Osteoblast (primary cell): ENCODE results near the gene TM4SF1. TPM values are rescaled to one million over a fixed set of nuclear protein-coding genes. Genes with fewer than 3 reads are reported as not detected.
"Not testable (repeated sequence)": the region's sequence is repeated elsewhere in the genome, so short reads cannot be mapped to it uniquely, and the experiment has no call there.

Experiments used
- DNase-seq: peaks from one replicate; pipeline ENCODE4 v3.0.0; 2011; ENCODE audit warnings: low spot score, mixed read lengths; ENCODE audit not compliant: insufficient read length; ENCODE audit errors: missing footprints
- H2AFZ ChIP-seq: 2 replicates; pipeline ENCODE4 v1.6.0; 2011; ENCODE audit warnings: mild to moderate bottlenecking, low read length
- H3K27ac ChIP-seq: 2 replicates; pipeline ENCODE4 v1.5.1; 2011; ENCODE audit warnings: mild to moderate bottlenecking, low read depth, low read length, moderate library complexity
- H3K27me3 ChIP-seq: 2 replicates; pipeline ENCODE4 v1.6.0; 2012; ENCODE audit warnings: mild to moderate bottlenecking, control low read depth, inconsistent platforms, low read length, moderate library complexity; ENCODE audit not compliant: insufficient read depth
- H3K36me3 ChIP-seq: 2 replicates; pipeline ENCODE4 v1.5.1; 2011; ENCODE audit warnings: mild to moderate bottlenecking, low read length, control low read depth, moderate library complexity; ENCODE audit not compliant: insufficient read depth
- H3K4me1 ChIP-seq: 2 replicates; pipeline ENCODE4 v1.5.1; 2011; ENCODE audit warnings: mild to moderate bottlenecking, low read length, control low read depth, moderate library complexity; ENCODE audit not compliant: insufficient read depth
- H3K4me2 ChIP-seq: 2 replicates; pipeline ENCODE4 v1.6.0; 2011; ENCODE audit warnings: mild to moderate bottlenecking, low read length; ENCODE audit not compliant: insufficient read depth
- H3K4me3 ChIP-seq: fragments of 200-600 bp; sonication (generic); 3 replicates; pipeline ENCODE4 v1.5.1; 2012; ENCODE audit warnings: mild to moderate bottlenecking, low read length, inconsistent platforms; ENCODE audit not compliant: insufficient read depth
- H3K79me2 ChIP-seq: 2 replicates; pipeline ENCODE4 v1.6.0; 2012; ENCODE audit warnings: mild to moderate bottlenecking, low read length, control low read depth, inconsistent platforms; ENCODE audit not compliant: insufficient read depth
- H3K9me3 ChIP-seq: 2 replicates; pipeline ENCODE4 v1.5.1; 2011; ENCODE audit warnings: low read depth, low read length, control low read depth
- H4K20me1 ChIP-seq: 2 replicates; pipeline ENCODE4 v1.6.0; 2012; ENCODE audit warnings: mild to moderate bottlenecking, low read length, control low read depth; ENCODE audit not compliant: insufficient read depth
- CTCF ChIP-seq: IDR thresholded peaks from 2 replicates; pipeline ENCODE4 v1.5.1; 2011; ENCODE audit warnings: mild to moderate bottlenecking, low read depth, low read length, moderate library complexity; ENCODE audit errors: extremely low read depth
- total RNA-seq: library from RNA; depleted of rRNA; stranded (reverse); fragments of >200 nt; gene quantifications from 2 replicates; pipeline ENCODE4 v1.2.3, GENCODE V29; 2012

The TM4SF1 gene
- total RNA-seq, 1 donor, result 210 TPM

- Histone ChIP-seq H4K20me1 (no peaks in the 10 kb centered on the region), H3K4me2 (peak overlapping the region; percentile 69), H3K79me2 (no peaks in the 10 kb centered on the region), H3K9me3 (no peaks in the 10 kb centered on the region), H3K4me1 (peaks cover 38% of the 10 kb centered on the region), H3K27ac (peak overlapping the region; percentile 82), H3K27me3 (no peaks in the 10 kb centered on the region), H3K4me3 (peak overlapping the region; percentile 5), H3K36me3 (no peaks in the 10 kb centered on the region), H2AFZ (no peak overlapping the region)
- DNase-seq, result peak; percentile 64
- no peak for TF ChIP-seq CTCF
Measured at GRCh38 chr3:149339931-149340309, 37.5 kb downstream of the TM4SF1 start.

GRCh38 chr3:149337486-149337885 lies 40.0 kb downstream of the TM4SF1 start:
- peaks cover 43% of the 10 kb centered on the region for H3K4me1 ChIP-seq
- not testable (repeated sequence) for H3K9me3 ChIP-seq, H3K36me3 ChIP-seq, H3K27ac ChIP-seq, DNase-seq, H2AFZ ChIP-seq, H3K79me2 ChIP-seq, H3K4me3 ChIP-seq, H3K4me2 ChIP-seq, H3K27me3 ChIP-seq, H4K20me1 ChIP-seq

- H3K27me3 ChIP-seq, result no peaks in the 10 kb centered on the region
- H3K36me3 ChIP-seq, result no peaks in the 10 kb centered on the region
- H3K4me2 ChIP-seq, result no peak overlapping the region
- no peak overlapping the region for H3K4me3 ChIP-seq
- no peaks in the 10 kb centered on the region for H4K20me1 ChIP-seq
- no peaks in the 10 kb centered on the region for H3K79me2 ChIP-seq
- H3K9me3 ChIP-seq, result no peaks in the 10 kb centered on the region
- no peak overlapping the region for H3K27ac ChIP-seq
- peaks cover 42% of the 10 kb centered on the region for H3K4me1 ChIP-seq
- TF ChIP-seq CTCF, result no peak
- H2AFZ ChIP-seq, result peak overlapping the region; percentile 17
- DNase-seq, result no peak
Measured at GRCh38 chr3:149336925-149337324, 40.5 kb downstream of the TM4SF1 start.

- Histone ChIP-seq H3K4me2 (peak within 1 kb of the TSS; percentile 15), H3K79me2 (no peaks in the 10 kb centered on the region), H3K27ac (no peak within 1 kb of the TSS)
Measured at GRCh38 chr3:149333176-149333859, 44.1 kb downstream of the TM4SF1 start, which contains the start of gene TM4SF18. TSS of gene TM4SF18 (minus strand) at chr3:149333636. CDS start at chr3:149333382, 254 bp downstream.

More at GRCh38 chr3:149333176-149333859, 44.1 kb downstream of the TM4SF1 start, which contains the start of gene TM4SF18:
- TF ChIP-seq CTCF, result no peak
- no peak for DNase-seq
- Histone ChIP-seq H3K36me3 (no peaks in the 10 kb centered on the region), H2AFZ (peak within 1 kb of the TSS; percentile 36), H4K20me1 (no peaks in the 10 kb centered on the region), H3K9me3 (no peaks in the 10 kb centered on the region), H3K4me3 (no peak within 1 kb of the TSS), H3K27me3 (no peaks in the 10 kb centered on the region), H3K4me1 (peaks cover 16% of the 10 kb centered on the region)
